Mucosa of stomach (tissue), 1 donor: ENCODE data around the gene HGF.

Source experiments
- H3K27me3 ChIP-seq: one replicate; pipeline ENCODE4 v1.7.0; 2013; ENCODE audit warnings: mild to moderate bottlenecking, low read length; ENCODE audit not compliant: control insufficient read depth, insufficient read depth
- H3K36me3 ChIP-seq: one replicate; pipeline ENCODE4 v1.7.0; 2013; ENCODE audit warnings: low read length; ENCODE audit not compliant: control insufficient read depth, insufficient read depth
- H3K4me1 ChIP-seq: one replicate; pipeline ENCODE4 v1.7.0; 2013; ENCODE audit warnings: mild to moderate bottlenecking, low read length; ENCODE audit not compliant: control insufficient read depth, insufficient read depth
- H3K4me3 ChIP-seq: one replicate; pipeline ENCODE4 v1.7.0; 2013; ENCODE audit warnings: low read length
- H3K9ac ChIP-seq: one replicate; pipeline ENCODE4 v1.7.0; 2013; ENCODE audit warnings: mild to moderate bottlenecking, low read length, moderate library complexity
- H3K9me3 ChIP-seq: one replicate; pipeline ENCODE4 v1.7.0; 2013; ENCODE audit warnings: mild to moderate bottlenecking, low read length, moderate library complexity; ENCODE audit not compliant: control insufficient read depth
- donor health status: Pancreatic carcinoma.

Gene HGF

GRCh38 chr7:81768951-81769778, 682 bp downstream of the HGF start:
- Histone ChIP-seq H3K4me3 (no peak overlapping the region), H3K4me1 (peaks cover 3% of the 10 kb centered on the region), H3K9ac (peak overlapping the region; percentile 22), H3K27me3 (peaks cover 7% of the 10 kb centered on the region), H3K9me3 (no peaks in the 10 kb centered on the region), H3K36me3 (no peaks in the 10 kb centered on the region)

- no peaks in the 10 kb centered on the region for H3K36me3 ChIP-seq
- peaks cover 3% of the 10 kb centered on the region for H3K4me1 ChIP-seq
- no peaks in the 10 kb centered on the region for H3K9me3 ChIP-seq
- H3K4me3 ChIP-seq, result no peak overlapping the region
- no peak overlapping the region for H3K9ac ChIP-seq
- H3K27me3 ChIP-seq, result peaks cover 7% of the 10 kb centered on the region
These were observed 1.9 kb downstream of the HGF start for GRCh38 chr7:81767926-81768325.

GRCh38 chr7:81761821-81762220, 8.0 kb downstream of the HGF start:
- Histone ChIP-seq H3K4me1 (no peaks in the 10 kb centered on the region), H3K36me3 (no peaks in the 10 kb centered on the region), H3K27me3 (no peaks in the 10 kb centered on the region), H3K4me3 (no peak overlapping the region), H3K9me3 (no peaks in the 10 kb centered on the region), H3K9ac (no peak overlapping the region)

- Histone ChIP-seq H3K9ac (no peak overlapping the region), H3K36me3 (no peaks in the 10 kb centered on the region), H3K4me1 (no peaks in the 10 kb centered on the region), H3K4me3 (no peak overlapping the region), H3K27me3 (no peaks in the 10 kb centered on the region), H3K9me3 (no peaks in the 10 kb centered on the region)
These were observed 8.8 kb downstream of the HGF start for GRCh38 chr7:81761031-81761430.

GRCh38 chr7:81754918-81755696, 14.7 kb downstream of the HGF start:
- Histone ChIP-seq H3K4me1 (no peaks in the 10 kb centered on the region), H3K9me3 (no peaks in the 10 kb centered on the region), H3K27me3 (no peaks in the 10 kb centered on the region), H3K4me3 (no peak overlapping the region), H3K36me3 (no peaks in the 10 kb centered on the region), H3K9ac (no peak overlapping the region)

GRCh38 chr7:81753392-81753791, 16.5 kb downstream of the HGF start:
- Histone ChIP-seq H3K9ac (no peak overlapping the region), H3K9me3 (no peaks in the 10 kb centered on the region), H3K27me3 (no peaks in the 10 kb centered on the region), H3K36me3 (no peaks in the 10 kb centered on the region), H3K4me1 (no peaks in the 10 kb centered on the region), H3K4me3 (no peak overlapping the region)

GRCh38 chr7:81752318-81752714, 17.5 kb downstream of the HGF start:
- Histone ChIP-seq H3K9ac (no peak overlapping the region), H3K27me3 (no peaks in the 10 kb centered on the region), H3K36me3 (no peaks in the 10 kb centered on the region)

GRCh38 chr7:81751619-81752317, 18.1 kb downstream of the HGF start:
- no peaks in the 10 kb centered on the region for H3K4me1 ChIP-seq
- H3K9me3 ChIP-seq, result no peaks in the 10 kb centered on the region
- no peaks in the 10 kb centered on the region for H3K27me3 ChIP-seq
- no peak overlapping the region for H3K9ac ChIP-seq
- H3K36me3 ChIP-seq, result no peaks in the 10 kb centered on the region
- no peak overlapping the region for H3K4me3 ChIP-seq

More at GRCh38 chr7:81752318-81752714, 17.5 kb downstream of the HGF start:
- H3K4me1 ChIP-seq, result no peaks in the 10 kb centered on the region
- no peaks in the 10 kb centered on the region for H3K9me3 ChIP-seq
- H3K4me3 ChIP-seq, result no peak overlapping the region

- Histone ChIP-seq H3K9me3 (no peaks in the 10 kb centered on the region), H3K9ac (no peak overlapping the region), H3K36me3 (no peaks in the 10 kb centered on the region), H3K27me3 (no peaks in the 10 kb centered on the region), H3K4me1 (no peaks in the 10 kb centered on the region), H3K4me3 (no peak overlapping the region)
These were observed 24.2 kb downstream of the HGF start for GRCh38 chr7:81745637-81746036.

- no peaks in the 10 kb centered on the region for H3K27me3 ChIP-seq
- no peak overlapping the region for H3K9ac ChIP-seq
- no peaks in the 10 kb centered on the region for H3K36me3 ChIP-seq
- H3K9me3 ChIP-seq, result no peaks in the 10 kb centered on the region
- H3K4me3 ChIP-seq, result no peak overlapping the region
- no peaks in the 10 kb centered on the region for H3K4me1 ChIP-seq
These were observed 25.5 kb downstream of the HGF start for GRCh38 chr7:81744389-81744788.

- no peaks in the 10 kb centered on the region for H3K27me3 ChIP-seq
- no peaks in the 10 kb centered on the region for H3K9me3 ChIP-seq
- no peak overlapping the region for H3K4me3 ChIP-seq
- H3K4me1 ChIP-seq, result no peaks in the 10 kb centered on the region
- H3K9ac ChIP-seq, result no peak overlapping the region
- no peaks in the 10 kb centered on the region for H3K36me3 ChIP-seq
These were observed 26.2 kb downstream of the HGF start for GRCh38 chr7:81743665-81744064.

GRCh38 chr7:81743201-81743600, 26.6 kb downstream of the HGF start:
- no peaks in the 10 kb centered on the region for H3K27me3 ChIP-seq
- H3K4me1 ChIP-seq, result no peaks in the 10 kb centered on the region
- no peaks in the 10 kb centered on the region for H3K36me3 ChIP-seq
- H3K9ac ChIP-seq, result no peak overlapping the region
- H3K4me3 ChIP-seq, result no peak overlapping the region
- no peaks in the 10 kb centered on the region for H3K9me3 ChIP-seq
